ENCODE measurements around the gene EED.

EED gene
- 47.0 to 160 reads per million in 2 experiments for total RNA-seq

- peak; percentile 93 for DNase-seq (ENCODE audit: low read depth)
Observed at GRCh38 chr11:86244522-86245368, at the start of gene EED. EED (plus strand) TSS chr11:86244753; CDS start chr11:86245230, 477 bp downstream.

- no peak for DNase-seq (ENCODE audit: low read depth)
Observed at GRCh38 chr11:86194998-86195397, 49.6 kb upstream of the EED start.

GRCh38 chr11:86196085-86196696 lies 48.4 kb upstream of the EED start:
- no peak for DNase-seq (ENCODE audit: low read depth)

- no peak for DNase-seq (ENCODE audit: low read depth)
Observed at GRCh38 chr11:86196913-86197312, 47.6 kb upstream of the EED start.

GRCh38 chr11:86197448-86197847 lies 47.1 kb upstream of the EED start:
- DNase-seq (ENCODE audit: low read depth), result no peak

GRCh38 chr11:86198139-86198538 lies 46.4 kb upstream of the EED start:
- no peak for DNase-seq (ENCODE audit: low read depth)

- no peak for DNase-seq (ENCODE audit: low read depth)
Observed at GRCh38 chr11:86199354-86199753, 45.2 kb upstream of the EED start.

GRCh38 chr11:86201371-86201884 lies 43.1 kb upstream of the EED start:
- no peak for DNase-seq (ENCODE audit: low read depth)

GRCh38 chr11:86202013-86202336 lies 42.6 kb upstream of the EED start:
- no peak for DNase-seq (ENCODE audit: low read depth)

- DNase-seq (ENCODE audit: low read depth), result no peak
Observed at GRCh38 chr11:86204356-86204755, 40.2 kb upstream of the EED start.

GRCh38 chr11:86205421-86206336 lies 38.9 kb upstream of the EED start:
- no peak for DNase-seq (ENCODE audit: low read depth)

GRCh38 chr11:86206337-86206695 lies 38.2 kb upstream of the EED start:
- no peak for DNase-seq (ENCODE audit: low read depth)

GRCh38 chr11:86207413-86207812 lies 37.1 kb upstream of the EED start:
- no peak for DNase-seq (ENCODE audit: low read depth)

- DNase-seq (ENCODE audit: low read depth), result no peak
Observed at GRCh38 chr11:86208572-86208971, 36.0 kb upstream of the EED start.

GRCh38 chr11:86209806-86210657 lies 34.5 kb upstream of the EED start:
- DNase-seq (ENCODE audit: low read depth), result no peak

- no peak for DNase-seq (ENCODE audit: low read depth)
Observed at GRCh38 chr11:86210898-86211297, 33.7 kb upstream of the EED start.

- no peak for DNase-seq (ENCODE audit: low read depth)
Observed at GRCh38 chr11:86211619-86212018, 32.9 kb upstream of the EED start.

GRCh38 chr11:86212019-86212611 lies 32.4 kb upstream of the EED start:
- DNase-seq (ENCODE audit: low read depth), result no peak

GRCh38 chr11:86214710-86215109 lies 29.8 kb upstream of the EED start:
- no peak for DNase-seq (ENCODE audit: low read depth)

- peak; percentile 27 for DNase-seq (ENCODE audit: low read depth)
Observed at GRCh38 chr11:86218125-86219084, 26.1 kb upstream of the EED start.
